Measurements from ENCODE around the gene MXI1.

The MXI1 gene

DNA sequence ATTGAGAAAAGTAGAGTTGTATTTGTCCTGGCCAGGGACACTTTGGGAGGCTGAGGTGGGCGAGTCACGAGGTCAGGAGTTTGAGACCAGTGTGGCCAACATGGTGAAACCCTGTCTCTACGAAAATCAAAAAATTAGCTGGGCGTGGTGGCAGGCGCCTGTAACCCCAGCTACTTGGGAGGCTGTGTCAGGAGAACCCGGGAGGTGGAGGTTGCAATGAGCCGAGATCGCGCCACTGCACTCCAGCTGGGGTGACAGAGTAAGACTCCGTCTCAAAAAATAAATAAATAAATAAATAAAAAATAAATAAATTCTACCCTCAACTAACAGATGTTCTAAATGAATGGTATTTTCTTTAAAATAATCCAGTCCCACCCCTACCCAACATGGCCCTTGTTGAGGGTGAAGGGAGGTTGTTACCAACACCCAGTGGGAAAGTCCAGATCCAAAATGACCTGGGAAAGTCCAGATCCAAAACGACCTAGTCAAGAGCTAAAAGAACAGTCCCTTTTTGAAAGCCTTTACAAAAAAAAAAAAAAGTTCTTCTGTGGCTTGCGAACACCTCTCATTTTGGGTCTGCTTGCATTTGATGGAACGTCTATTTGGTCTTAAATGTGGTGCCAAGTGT lies 16.0 kb downstream of the MXI1 start:
- H3K4me1 ChIP-seq (ENCODE audit: control insufficient read depth, low read length) = peaks cover 30% of the 10 kb centered on the region
- H3K4me2 ChIP-seq (ENCODE audit: low read length) = no peak overlapping the region
- H3K9me3 ChIP-seq (ENCODE audit: control insufficient read depth, insufficient read depth, low read length) = no peaks in the 10 kb centered on the region
- TF ChIP-seq EZH2phosphoT487 (IDR thresholded peaks at IDR 0.05; ENCODE audit: borderline replicate concordance, low read length) = no peak
- TF ChIP-seq, protein P1, sequence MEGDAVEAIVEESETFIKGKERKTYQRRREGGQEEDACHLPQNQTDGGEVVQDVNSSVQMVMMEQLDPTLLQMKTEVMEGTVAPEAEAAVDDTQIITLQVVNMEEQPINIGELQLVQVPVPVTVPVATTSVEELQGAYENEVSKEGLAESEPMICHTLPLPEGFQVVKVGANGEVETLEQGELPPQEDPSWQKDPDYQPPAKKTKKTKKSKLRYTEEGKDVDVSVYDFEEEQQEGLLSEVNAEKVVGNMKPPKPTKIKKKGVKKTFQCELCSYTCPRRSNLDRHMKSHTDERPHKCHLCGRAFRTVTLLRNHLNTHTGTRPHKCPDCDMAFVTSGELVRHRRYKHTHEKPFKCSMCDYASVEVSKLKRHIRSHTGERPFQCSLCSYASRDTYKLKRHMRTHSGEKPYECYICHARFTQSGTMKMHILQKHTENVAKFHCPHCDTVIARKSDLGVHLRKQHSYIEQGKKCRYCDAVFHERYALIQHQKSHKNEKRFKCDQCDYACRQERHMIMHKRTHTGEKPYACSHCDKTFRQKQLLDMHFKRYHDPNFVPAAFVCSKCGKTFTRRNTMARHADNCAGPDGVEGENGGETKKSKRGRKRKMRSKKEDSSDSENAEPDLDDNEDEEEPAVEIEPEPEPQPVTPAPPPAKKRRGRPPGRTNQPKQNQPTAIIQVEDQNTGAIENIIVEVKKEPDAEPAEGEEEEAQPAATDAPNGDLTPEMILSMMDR (IDR thresholded peaks at IDR 0.05; ENCODE audit: low read depth, low read length, poor library complexity, severe bottlenecking) = no peak
- H3K27me3 ChIP-seq (ENCODE audit: control insufficient read depth, low read length) = peaks cover 5% of the 10 kb centered on the region; the same call in 1 of the 2 replicates
- H3K79me2 ChIP-seq (ENCODE audit: control insufficient read depth, low read length) = peaks cover 7% of the 10 kb centered on the region; the same call in 1 of the 2 replicates
- H3K9me2 ChIP-seq (replicated peaks; ENCODE audit: control insufficient read depth, low read length) = no peaks in the 10 kb centered on the region
- H3K36me3 ChIP-seq (ENCODE audit: control insufficient read depth, low read length) = peaks cover 5% of the 10 kb centered on the region; the same call in 1 of the 2 replicates
- H3K4me3 ChIP-seq (ENCODE audit: low read length) = no peak overlapping the region
- no peaks in the 10 kb centered on the region for H3F3A ChIP-seq (ENCODE audit: control insufficient read depth, insufficient read depth)
- peaks cover 14% of the 10 kb centered on the region for H4K20me1 ChIP-seq (ENCODE audit: control insufficient read depth, insufficient read depth, low read depth, low read length)
- H3K27ac ChIP-seq (ENCODE audit: low read depth, low read length) = no peak overlapping the region

DNA sequence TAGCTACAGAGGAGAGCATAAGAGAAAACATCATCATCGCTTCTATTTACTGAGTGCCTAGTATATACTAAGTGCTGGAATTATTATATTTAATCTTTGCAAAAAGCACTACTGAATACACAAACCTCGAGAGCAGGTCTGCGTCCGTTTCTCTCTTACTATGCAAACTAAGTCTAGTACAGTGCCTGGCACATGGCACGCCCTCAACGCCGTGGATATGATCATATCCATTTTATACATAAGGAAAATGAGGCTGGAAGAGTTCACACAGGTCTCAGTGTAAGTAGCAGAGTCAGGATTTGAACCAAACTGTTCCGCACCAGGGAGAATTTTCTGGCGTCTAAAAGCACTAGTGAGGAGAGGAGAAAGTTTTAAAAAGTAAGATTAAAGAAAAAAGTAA lies 17.6 kb downstream of the MXI1 start:
- Histone ChIP-seq H3K9me3 (ENCODE audit: control insufficient read depth, insufficient read depth, low read length) (no peaks in the 10 kb centered on the region), H4K20me1 (ENCODE audit: control insufficient read depth, insufficient read depth, low read depth, low read length) (peaks cover 14% of the 10 kb centered on the region), H3F3A (ENCODE audit: control insufficient read depth, insufficient read depth) (no peaks in the 10 kb centered on the region), H3K4me3 (ENCODE audit: low read length) (peak overlapping the region; percentile 85), H3K36me3 (ENCODE audit: control insufficient read depth, low read length) (peaks cover 9% of the 10 kb centered on the region; the same call in 1 of the 2 replicates), H3K79me2 (ENCODE audit: control insufficient read depth, low read length) (peaks cover 7% of the 10 kb centered on the region; the same call in 1 of the 2 replicates), H3K9me2 (replicated peaks; ENCODE audit: control insufficient read depth, low read length) (no peaks in the 10 kb centered on the region), H3K4me2 (ENCODE audit: low read length) (peak overlapping the region; percentile 65), H3K4me1 (ENCODE audit: control insufficient read depth, low read length) (peaks cover 27% of the 10 kb centered on the region), H3K27ac (ENCODE audit: low read depth, low read length) (no peak overlapping the region), H3K27me3 (ENCODE audit: control insufficient read depth, low read length) (peaks cover 5% of the 10 kb centered on the region; the same call in 1 of the 2 replicates)
- TF ChIP-seq, protein P1 (IDR thresholded peaks at IDR 0.05; ENCODE audit: low read depth, low read length, poor library complexity, severe bottlenecking) = no peak
- TF ChIP-seq EZH2phosphoT487 (IDR thresholded peaks at IDR 0.05; ENCODE audit: borderline replicate concordance, low read length) = no peak

DNA sequence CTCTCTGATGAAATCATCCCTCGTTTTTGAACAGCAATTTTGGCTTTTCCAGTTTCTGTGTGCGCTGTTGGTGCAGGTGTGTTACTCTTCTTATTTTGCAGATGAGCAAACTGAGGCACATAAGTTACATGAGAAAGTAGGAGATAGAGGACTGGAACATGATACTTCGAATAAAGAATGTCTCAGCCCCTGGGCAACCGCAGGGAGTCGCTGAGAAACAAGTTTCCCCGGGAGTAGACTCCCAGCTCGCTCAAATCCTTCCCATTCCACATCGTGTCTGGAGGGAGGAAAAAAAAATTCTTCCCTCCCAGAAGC lies 18.0 kb downstream of the MXI1 start:
- no peaks in the 10 kb centered on the region for H3K9me3 ChIP-seq (ENCODE audit: control insufficient read depth, insufficient read depth, low read length)
- peaks cover 7% of the 10 kb centered on the region; the same call in 1 of the 2 replicates for H3K79me2 ChIP-seq (ENCODE audit: control insufficient read depth, low read length)
- peaks cover 9% of the 10 kb centered on the region; the same call in 1 of the 2 replicates for H3K36me3 ChIP-seq (ENCODE audit: control insufficient read depth, low read length)
- peaks cover 5% of the 10 kb centered on the region; the same call in 1 of the 2 replicates for H3K27me3 ChIP-seq (ENCODE audit: control insufficient read depth, low read length)
- H3K4me2 ChIP-seq (ENCODE audit: low read length) = peak overlapping the region; percentile 65
- TF ChIP-seq, protein P1 (IDR thresholded peaks at IDR 0.05; ENCODE audit: low read depth, low read length, poor library complexity, severe bottlenecking) = no peak
- TF ChIP-seq EZH2phosphoT487 (IDR thresholded peaks at IDR 0.05; ENCODE audit: borderline replicate concordance, low read length) = no peak
- no peaks in the 10 kb centered on the region for H3F3A ChIP-seq (ENCODE audit: control insufficient read depth, insufficient read depth)
- H3K9me2 ChIP-seq (replicated peaks; ENCODE audit: control insufficient read depth, low read length) = no peaks in the 10 kb centered on the region
- H3K27ac ChIP-seq (ENCODE audit: low read depth, low read length) = no peak overlapping the region
- peaks cover 27% of the 10 kb centered on the region for H3K4me1 ChIP-seq (ENCODE audit: control insufficient read depth, low read length)
- H4K20me1 ChIP-seq (ENCODE audit: control insufficient read depth, insufficient read depth, low read depth, low read length) = peaks cover 14% of the 10 kb centered on the region
- peak overlapping the region; percentile 85 for H3K4me3 ChIP-seq (ENCODE audit: low read length)
